Posterior vena cava (tissue), 2 donors: ENCODE results near the gene MTAP. TPM values are rescaled to one million over a fixed set of nuclear protein-coding genes. Genes with fewer than 3 reads are reported as not detected.

Source experiments
- DNase-seq: peaks from one replicate; pipeline ENCODE4 v3.0.0-alpha.2; 2020; ENCODE audit warnings: low spot score
- intact Hi-C, 2 donors: fragments of 100-400 bp; cut with DNase I; formaldehyde crosslinking; loops; one replicate each; pipeline versions ENCODE4 v1.14.1 to v1.14.2; 2022 to 2023
- total RNA-seq, 2 donors: library from RNA; stranded (reverse); fragmentation: NEBNext Ultra II Directional; extraction: Animal tissue kit (Norgen Biotek cat#: 25700); gene quantifications; one replicate each; pipeline ENCODE4 v1.2.1, GENCODE V29; 2021
- donor health status: DM: yes; HTN: yes; CAD: no.
- donor health status: DM: yes; HTN: yes; CAD: no.

Gene MTAP
- total RNA-seq, 2 donors from 2014 or later, result 28.1 to 33.0 TPM

GRCh38 chr9:21982391-21982790, 180.0 kb downstream of the MTAP start:
- DNase-seq, result no peak
- intact Hi-C loops, result no loop called here

- intact Hi-C loops, result no loop called here
- DNase-seq, result no peak
These were observed 180.6 kb downstream of the MTAP start for GRCh38 chr9:21982861-21983560.

GRCh38 chr9:21983561-21983935, 181.1 kb downstream of the MTAP start:
- intact Hi-C loops, result no loop called here
- no peak for DNase-seq

- DNase-seq, result no peak
- intact Hi-C loops, result no loop called here
These were observed 181.7 kb downstream of the MTAP start for GRCh38 chr9:21984101-21984500.

- no peak for DNase-seq
These were observed 183.7 kb downstream of the MTAP start for GRCh38 chr9:21985964-21986667.

More at GRCh38 chr9:21985964-21986667, 183.7 kb downstream of the MTAP start:
- intact Hi-C loops, result no loop called here

Other genes starting within 250 kb of the MTAP start
- gene CDKN2A, start 191.8 kb downstream of the MTAP start, total RNA-seq, result 1 to 10 TPM in 1 of 2 donors, under 1 TPM in 1; 0.81 to 1.4 TPM
- gene CDKN2B-AS1, start 192.2 kb downstream of the MTAP start, total RNA-seq, result under 1 TPM; 0.65 to 1.00 TPM
- gene CDKN2B, start 206.7 kb downstream of the MTAP start, total RNA-seq, result 1 to 10 TPM; 7.1 to 8.2 TPM